GM03348 (cell line): Measurements from ENCODE around the gene MYO1D.
"Not testable (repeated sequence)": the region's sequence is repeated elsewhere in the genome, so short reads cannot be mapped to it uniquely, and the experiment has no call there.

Experiments
- DNase-seq: peaks from one replicate; pipeline ENCODE4 v3.0.0; 2012; ENCODE audit warnings: low spot score

MYO1D gene

DNA sequence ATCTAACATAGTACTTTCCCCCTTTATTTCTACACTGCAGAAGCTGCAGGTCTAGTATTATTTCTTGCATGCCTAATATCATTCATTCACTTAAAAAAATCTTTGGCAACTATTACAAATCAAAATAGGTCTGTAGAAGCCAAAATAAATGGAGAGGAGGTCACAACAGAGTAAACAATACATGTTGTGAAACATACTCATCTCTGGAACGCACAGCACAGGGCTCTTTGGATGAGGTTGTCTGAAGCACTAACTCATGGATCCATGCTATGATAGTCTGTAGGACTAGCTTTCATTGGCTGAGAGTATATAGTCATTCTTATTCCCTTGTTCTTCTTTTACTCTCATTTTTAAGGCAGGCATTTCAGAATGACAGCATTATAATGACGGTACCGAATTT lies 21.3 kb downstream of the MYO1D start:
- no peak for DNase-seq

GRCh38 chr17:32854832-32855389 lies 22.0 kb downstream of the MYO1D start:
- DNase-seq, result no peak

- DNase-seq, result no peak
Measured at GRCh38 chr17:32854207-32854606, 22.7 kb downstream of the MYO1D start.

- no peak for DNase-seq
Measured at GRCh38 chr17:32852811-32853210, 24.1 kb downstream of the MYO1D start.

GRCh38 chr17:32849879-32850278 lies 27.0 kb downstream of the MYO1D start:
- peak; percentile 42 for DNase-seq

- DNase-seq, result no peak
Measured at GRCh38 chr17:32847977-32848376, 28.9 kb downstream of the MYO1D start.

- no peak for DNase-seq
Measured at GRCh38 chr17:32846143-32846542, 30.8 kb downstream of the MYO1D start.

DNA sequence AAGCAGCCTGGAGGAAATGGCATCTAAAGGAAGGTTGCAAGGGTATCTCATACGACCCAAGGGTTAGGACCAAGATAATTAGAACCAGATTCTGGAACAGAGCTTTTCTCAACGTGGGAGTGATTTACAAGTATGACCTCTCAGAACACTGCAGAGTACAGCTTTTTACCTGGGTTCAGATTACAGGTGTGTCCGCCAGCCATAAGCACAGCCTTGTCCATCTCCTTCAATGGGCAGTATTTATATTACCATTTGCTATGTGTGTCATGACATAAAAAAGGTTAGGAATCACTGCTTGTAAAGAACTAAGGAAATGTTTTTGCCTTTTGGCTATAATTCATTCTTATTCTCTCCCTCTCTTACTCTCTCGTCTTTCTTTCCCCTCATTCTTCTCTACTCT lies 36.7 kb downstream of the MYO1D start:
- DNase-seq, result no peak

DNA sequence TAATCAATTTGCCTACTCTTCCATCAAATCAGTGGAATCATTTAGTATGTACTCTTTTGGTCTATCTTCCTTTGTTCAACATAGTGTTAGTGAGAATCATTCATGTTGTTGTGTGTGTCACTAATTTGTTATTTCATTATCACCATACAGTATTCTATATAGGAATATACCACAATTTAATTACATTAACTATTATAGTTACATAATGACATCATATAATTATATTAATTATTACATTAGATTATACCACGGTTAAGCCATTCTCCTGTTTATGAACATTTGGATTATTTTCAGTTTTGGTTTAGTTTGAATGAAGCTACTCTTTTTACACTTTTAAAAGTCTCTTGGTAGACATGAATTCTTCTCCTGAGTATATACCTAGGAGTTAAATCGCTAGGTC lies 40.4 kb downstream of the MYO1D start:
- DNase-seq, result no peak

DNA sequence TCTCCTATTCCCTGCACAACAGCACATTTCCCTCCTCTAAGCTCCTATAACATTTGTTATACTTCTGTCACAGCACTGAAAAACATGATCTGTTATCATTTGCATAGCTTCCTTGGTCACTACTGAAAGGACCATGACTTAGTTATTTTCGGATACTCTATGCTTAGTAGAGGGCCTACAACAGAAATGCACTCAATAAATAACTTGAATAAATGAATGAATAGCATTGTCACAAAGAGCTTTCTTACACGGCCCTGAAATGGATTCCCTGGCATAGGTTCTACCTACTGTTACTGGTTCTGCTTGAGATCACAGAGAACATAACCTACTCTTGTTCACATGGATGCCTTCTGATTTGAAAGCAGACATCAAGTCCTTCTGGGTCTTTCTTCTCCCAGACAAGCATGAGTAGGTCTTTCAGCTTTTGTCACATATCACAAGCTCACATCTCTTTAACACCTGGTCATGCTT lies 41.6 kb downstream of the MYO1D start:
- DNase-seq, result no peak

DNA sequence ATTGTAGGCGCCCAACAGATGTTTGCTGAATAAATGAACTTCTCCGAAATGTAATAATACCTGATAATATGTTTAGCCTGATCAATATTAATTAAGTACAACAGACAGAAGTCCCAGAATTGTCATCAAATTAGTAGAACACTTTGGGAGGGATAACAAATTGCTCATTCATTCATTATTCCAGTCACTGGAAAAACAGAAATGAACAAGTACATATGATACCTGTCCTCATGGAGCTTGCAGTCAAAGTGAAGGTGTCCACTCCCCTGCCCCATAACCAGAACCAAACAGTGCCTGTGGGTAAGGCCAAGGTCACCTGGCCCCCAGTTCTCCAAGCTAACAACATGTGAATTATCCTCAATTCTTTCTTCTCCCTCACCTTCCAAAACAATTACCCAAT lies 42.8 kb downstream of the MYO1D start:
- no peak for DNase-seq

- no peak for DNase-seq
Measured at GRCh38 chr17:32833526-32833925, 43.4 kb downstream of the MYO1D start.

DNA sequence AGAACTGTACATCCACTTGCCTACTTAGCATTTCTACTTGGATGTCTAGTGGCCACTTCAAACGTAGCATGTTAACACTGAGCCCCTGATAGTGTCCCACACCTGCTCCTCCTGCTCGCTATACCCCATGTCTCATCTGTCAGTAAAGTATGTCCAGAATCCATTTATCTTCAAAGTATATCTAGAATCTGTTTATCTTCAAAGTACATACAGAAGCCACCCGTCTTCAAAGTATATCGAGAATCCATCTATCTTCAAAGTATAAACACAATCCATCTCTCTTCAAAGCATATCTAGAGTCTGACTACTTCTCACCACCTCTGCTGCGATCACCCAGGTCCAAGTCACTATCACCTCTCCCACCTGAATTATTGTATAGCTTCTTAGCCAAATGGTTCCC lies 43.8 kb downstream of the MYO1D start:
- DNase-seq, result no peak

GRCh38 chr17:32831627-32832243 lies 45.2 kb downstream of the MYO1D start:
- no peak for DNase-seq

- DNase-seq, result no peak
Measured at GRCh38 chr17:32831223-32831622, 45.7 kb downstream of the MYO1D start.

- peak; percentile 30 for DNase-seq
Measured at GRCh38 chr17:32828822-32829221, 48.1 kb downstream of the MYO1D start.

- no peak for DNase-seq
Measured at GRCh38 chr17:32827227-32827626, 49.7 kb downstream of the MYO1D start.

DNA sequence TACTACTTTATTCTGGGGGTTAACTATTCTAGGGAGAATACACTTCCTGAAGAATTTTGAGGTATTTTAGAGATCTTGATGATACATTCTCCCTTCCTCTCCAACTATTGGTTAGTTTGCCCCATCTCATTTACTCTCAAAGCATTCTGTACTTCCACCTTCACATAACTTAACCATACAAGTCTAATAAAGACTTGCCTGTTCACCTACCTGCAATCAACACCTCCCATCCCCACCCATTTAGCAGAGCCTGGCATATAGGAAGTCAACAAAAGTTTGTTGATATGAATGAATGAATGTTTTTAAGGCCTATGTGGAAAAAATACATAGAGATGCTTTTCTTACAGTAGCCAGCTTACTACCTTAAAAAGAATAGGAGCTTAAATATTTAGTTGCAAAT lies 50.8 kb downstream of the MYO1D start:
- DNase-seq, result no peak

- DNase-seq, result no peak
Measured at GRCh38 chr17:32824334-32824733, 52.6 kb downstream of the MYO1D start.

- no peak for DNase-seq
Measured at GRCh38 chr17:32822996-32823395, 53.9 kb downstream of the MYO1D start.

DNA sequence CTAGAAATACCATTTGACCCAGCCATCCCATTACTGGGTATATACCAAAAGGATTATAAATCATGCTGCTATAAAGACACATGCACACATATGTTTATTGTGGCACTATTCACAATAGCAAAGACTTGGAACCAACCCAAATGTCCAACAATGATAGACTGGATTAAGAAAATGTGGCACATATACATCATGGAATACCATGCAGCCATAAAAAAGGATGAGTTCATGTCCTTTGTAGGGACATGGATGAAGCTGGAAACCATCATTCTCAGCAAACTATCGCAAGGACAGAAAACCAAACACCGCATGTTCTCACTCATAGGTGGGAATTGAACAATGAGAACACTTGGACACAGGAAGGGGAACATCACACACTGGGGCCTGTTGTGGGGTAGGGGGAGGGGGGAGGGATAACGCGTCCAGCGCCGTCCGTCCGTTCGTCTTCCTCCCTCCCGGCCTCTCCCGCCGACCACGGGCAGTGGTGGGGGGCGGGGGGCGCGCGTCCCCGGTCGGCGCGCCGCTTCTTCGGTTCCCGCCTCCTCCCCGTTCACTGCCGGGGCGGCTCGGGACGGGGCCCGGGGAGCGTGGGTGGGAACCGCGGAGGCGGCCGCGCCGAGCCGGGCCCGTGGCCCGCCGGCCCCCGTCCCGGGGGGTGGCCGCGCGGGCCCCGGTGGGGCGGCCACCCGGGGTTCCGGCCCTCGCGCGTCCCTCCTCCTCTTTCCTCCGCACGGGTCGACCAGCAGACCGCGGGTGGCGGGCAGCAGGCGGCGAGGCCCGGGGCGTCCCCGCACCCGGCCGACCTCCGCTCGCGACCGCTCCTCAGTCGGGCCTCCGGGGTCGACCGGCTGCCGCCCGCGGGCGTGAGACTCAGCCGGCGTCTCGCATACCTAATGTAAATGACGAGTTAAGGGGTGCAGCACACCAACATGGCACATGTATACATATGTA lies 54.7 kb downstream of the MYO1D start:
- not testable (repeated sequence) for DNase-seq

DNA sequence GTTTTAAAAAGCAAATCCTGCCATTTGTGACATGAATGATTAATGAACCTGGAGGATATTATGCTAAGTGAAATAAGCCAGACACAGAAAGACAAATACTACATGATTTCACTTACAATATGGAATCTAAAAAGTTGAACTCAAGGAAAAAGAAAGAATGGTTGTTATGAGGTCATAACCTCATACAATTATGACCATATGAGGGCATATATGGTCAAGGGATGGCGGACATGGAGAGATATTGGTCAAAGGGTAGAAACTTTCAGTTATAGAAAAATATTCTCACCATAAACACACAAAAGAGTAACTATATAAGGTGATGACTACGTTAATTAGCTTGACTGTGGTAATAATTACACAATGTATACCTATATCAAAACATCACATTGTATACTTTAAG lies 56.5 kb downstream of the MYO1D start:
- no peak for DNase-seq

DNA sequence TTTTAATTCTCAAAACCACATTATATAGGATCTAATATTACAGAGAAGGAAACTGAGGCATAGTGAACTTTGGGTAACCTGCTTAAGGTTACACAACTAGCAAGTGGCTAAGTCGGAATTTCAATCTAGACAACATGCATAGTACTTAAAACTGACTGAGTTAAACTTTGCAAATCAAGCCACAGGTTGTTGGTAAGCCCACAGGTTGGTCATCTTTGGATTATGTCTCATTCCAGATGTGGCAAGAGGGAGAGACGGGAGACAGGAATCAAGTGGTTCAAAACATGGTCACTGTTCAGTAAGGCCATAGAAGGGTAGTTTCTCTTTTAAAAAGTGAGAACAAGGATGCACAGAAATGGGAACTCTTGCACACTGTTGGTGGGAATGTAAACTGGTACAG lies 57.1 kb downstream of the MYO1D start:
- DNase-seq, result no peak
